ENCODE measurements around the gene ZNF175. TPM values are rescaled to one million over a fixed set of nuclear protein-coding genes. Genes with fewer than 3 reads are reported as not detected.
A peak's percentile ranks its signal among the peaks of the same experiment; 100 is the strongest.

Gene ZNF175
- total RNA-seq, 1 donor from 2014 or later = 17.1 TPM

DNA sequence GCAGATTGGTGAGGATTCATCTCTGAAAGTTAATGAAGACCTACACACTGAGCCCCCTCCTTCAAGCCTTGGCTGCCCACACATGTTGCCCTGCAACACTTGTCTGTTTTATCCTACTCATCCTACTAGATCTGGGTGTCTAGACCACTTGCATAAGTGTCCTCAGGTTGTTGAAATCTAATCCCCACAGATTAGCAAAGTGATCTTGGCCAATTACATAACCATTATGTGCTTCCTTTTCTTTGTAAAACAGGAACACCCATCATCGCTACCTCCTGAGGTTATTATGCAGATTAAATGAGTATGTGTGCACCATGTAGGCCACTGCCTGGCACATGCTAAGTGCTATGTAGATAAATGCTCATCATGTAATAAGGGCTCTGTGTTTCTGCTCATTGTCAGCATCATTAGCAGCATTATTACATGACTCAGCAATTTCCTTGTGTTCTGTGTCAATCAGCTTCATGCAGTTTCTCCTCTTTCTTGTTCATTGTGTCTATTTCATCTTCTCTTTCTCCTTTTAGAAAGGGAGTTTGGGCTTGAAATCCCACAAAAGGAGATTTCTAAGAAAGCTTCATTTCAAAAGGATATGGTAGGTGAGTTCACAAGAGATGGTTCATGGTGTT, 15.1 kb downstream of the ZNF175 start:
- no peaks in the 10 kb centered on the region for H3K4me1 ChIP-seq
- intact Hi-C loops (cut with DNase I) = no loop called here
- TF ChIP-seq, protein P1, sequence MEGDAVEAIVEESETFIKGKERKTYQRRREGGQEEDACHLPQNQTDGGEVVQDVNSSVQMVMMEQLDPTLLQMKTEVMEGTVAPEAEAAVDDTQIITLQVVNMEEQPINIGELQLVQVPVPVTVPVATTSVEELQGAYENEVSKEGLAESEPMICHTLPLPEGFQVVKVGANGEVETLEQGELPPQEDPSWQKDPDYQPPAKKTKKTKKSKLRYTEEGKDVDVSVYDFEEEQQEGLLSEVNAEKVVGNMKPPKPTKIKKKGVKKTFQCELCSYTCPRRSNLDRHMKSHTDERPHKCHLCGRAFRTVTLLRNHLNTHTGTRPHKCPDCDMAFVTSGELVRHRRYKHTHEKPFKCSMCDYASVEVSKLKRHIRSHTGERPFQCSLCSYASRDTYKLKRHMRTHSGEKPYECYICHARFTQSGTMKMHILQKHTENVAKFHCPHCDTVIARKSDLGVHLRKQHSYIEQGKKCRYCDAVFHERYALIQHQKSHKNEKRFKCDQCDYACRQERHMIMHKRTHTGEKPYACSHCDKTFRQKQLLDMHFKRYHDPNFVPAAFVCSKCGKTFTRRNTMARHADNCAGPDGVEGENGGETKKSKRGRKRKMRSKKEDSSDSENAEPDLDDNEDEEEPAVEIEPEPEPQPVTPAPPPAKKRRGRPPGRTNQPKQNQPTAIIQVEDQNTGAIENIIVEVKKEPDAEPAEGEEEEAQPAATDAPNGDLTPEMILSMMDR (IDR thresholded peaks at IDR 0.05) = no peak
- DNase-seq (no peak), ATAC-seq (peak in 1 of 2 donors; percentile 27)
- peaks cover 61% of the 10 kb centered on the region for H3K36me3 ChIP-seq
- H3K27ac ChIP-seq = no peak overlapping the region
- no peak overlapping the region for H3K4me3 ChIP-seq
- H3K9me3 ChIP-seq = peaks cover 13% of the 10 kb centered on the region
- no peaks in the 10 kb centered on the region for H3K27me3 ChIP-seq (ENCODE audit: low read depth)

GRCh38 chr19:51586799-51587198, 15.7 kb downstream of the ZNF175 start:
- Histone ChIP-seq H3K4me3 (no peak overlapping the region), H3K36me3 (peaks cover 55% of the 10 kb centered on the region), H3K27me3 (ENCODE audit: low read depth) (no peaks in the 10 kb centered on the region), H3K4me1 (no peaks in the 10 kb centered on the region), H3K27ac (no peak overlapping the region), H3K9me3 (peaks cover 13% of the 10 kb centered on the region)
- DNase-seq = no peak
- no peak for ATAC-seq
- intact Hi-C loops (cut with DNase I) = no loop called here
- TF ChIP-seq, protein P1 (IDR thresholded peaks at IDR 0.05) = no peak

- Histone ChIP-seq H3K36me3 (peaks cover 48% of the 10 kb centered on the region), H3K9me3 (peaks cover 13% of the 10 kb centered on the region), H3K4me1 (no peaks in the 10 kb centered on the region), H3K27ac (no peak overlapping the region), H3K4me3 (no peak overlapping the region), H3K27me3 (ENCODE audit: low read depth) (no peaks in the 10 kb centered on the region)
- DNase-seq (no peak), ATAC-seq (no peak)
- intact Hi-C loops (cut with DNase I) = no loop called here
- TF ChIP-seq, protein P1 (IDR thresholded peaks at IDR 0.05) = no peak
Measured at GRCh38 chr19:51587264-51588191, 16.4 kb downstream of the ZNF175 start.

DNA sequence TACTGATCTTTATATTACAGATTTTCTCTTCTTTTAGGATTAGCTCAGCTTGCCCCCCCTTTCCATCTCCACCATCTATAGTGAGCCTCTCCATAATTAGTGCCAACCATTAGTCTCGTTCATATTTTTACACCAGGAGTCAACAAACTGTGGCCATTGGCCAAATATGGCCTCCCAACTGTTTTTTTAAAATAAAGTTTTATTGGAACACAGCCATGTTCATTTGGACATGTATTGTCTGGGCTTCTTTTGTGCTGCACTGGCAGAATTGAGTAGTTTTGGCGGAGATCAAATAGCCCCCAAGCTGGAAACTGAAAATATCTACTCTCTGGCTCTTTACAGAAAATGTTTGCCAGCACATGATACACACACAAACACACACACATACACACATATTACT, 18.4 kb downstream of the ZNF175 start:
- Histone ChIP-seq H3K4me3 (no peak overlapping the region), H3K36me3 (peaks cover 28% of the 10 kb centered on the region), H3K9me3 (peaks cover 13% of the 10 kb centered on the region), H3K27ac (no peak overlapping the region), H3K27me3 (ENCODE audit: low read depth) (no peaks in the 10 kb centered on the region), H3K4me1 (peaks cover 10% of the 10 kb centered on the region)
- TF ChIP-seq, protein P1 (IDR thresholded peaks at IDR 0.05) = no peak
- DNase-seq (no peak), ATAC-seq (no peak)
- intact Hi-C loops (cut with DNase I) = no loop called here

GRCh38 chr19:51590441-51590840, 19.4 kb downstream of the ZNF175 start:
- intact Hi-C loops (cut with DNase I) = no loop called here
- no peaks in the 10 kb centered on the region for H3K27me3 ChIP-seq (ENCODE audit: low read depth)
- peaks cover 13% of the 10 kb centered on the region for H3K9me3 ChIP-seq
- peaks cover 16% of the 10 kb centered on the region for H3K4me1 ChIP-seq
- no peak overlapping the region for H3K4me3 ChIP-seq
- H3K27ac ChIP-seq = no peak overlapping the region
- no peak for DNase-seq
- peaks cover 24% of the 10 kb centered on the region for H3K36me3 ChIP-seq
- TF ChIP-seq, protein P1 (IDR thresholded peaks at IDR 0.05) = no peak
- no peak for ATAC-seq
